K562 (cell line): ENCODE measurements around the gene FHIT. TPM values are rescaled to one million over a fixed set of nuclear protein-coding genes. Genes with fewer than 3 reads are reported as not detected.

Experiments
- ESRRB ChIP-seq: fragments of 250-450 bp; sonication (Bioruptor Pico); IDR thresholded peaks from 2 replicates; pipeline ENCODE4 v1.5.0; 2020; ENCODE audit warnings: mild to moderate bottlenecking, moderate library complexity, borderline replicate concordance
- KLF6 ChIP-seq: fragments of 250-450 bp; sonication (Bioruptor Pico); IDR thresholded peaks from 2 replicates; pipeline ENCODE4 v1.4.0; 2020; ENCODE audit warnings: mild to moderate bottlenecking, moderate library complexity, borderline replicate concordance
- MGA ChIP-seq: fragments of 450-650 bp; IDR thresholded peaks from 2 replicates; pipeline ENCODE4 v1.6.1; 2016; ENCODE audit warnings: mild to moderate bottlenecking, moderate library complexity
- PCBP1 ChIP-seq: fragments of 200-400 bp; formaldehyde crosslinking; IDR thresholded peaks from 2 replicates; pipeline ENCODE4 v1.6.1; 2018; ENCODE audit warnings: mild to moderate bottlenecking, low read depth, low read length; ENCODE audit not compliant: poor library complexity, severe bottlenecking
- TRIM25 ChIP-seq: fragments of 450-650 bp; IDR thresholded peaks from 2 replicates; pipeline ENCODE4 v1.7.0; 2016; ENCODE audit warnings: borderline replicate concordance
- ZNF696 ChIP-seq: fragments of 250-450 bp; sonication (Bioruptor Pico); conservative IDR thresholded peaks from 2 replicates; pipeline ENCODE4 v1.4.0; 2020; ENCODE audit warnings: mild to moderate bottlenecking, moderate library complexity
- ZNF740 ChIP-seq, 3 experiments: fragments of 200-800 bp in 1 of 3; sonication (Bioruptor generic) in 1 of 3; sonication (generic) in 1 of 3; formaldehyde crosslinking in 1 of 3; IDR thresholded peaks; 2 replicates each; pipeline versions ENCODE4 v1.6.1 to v1.8.0; 2016 to 2022; ENCODE audit warnings: mild to moderate bottlenecking in 2 of 3, missing compliant biosample characterization in 2 of 3, missing genetic modification characterization in 2 of 3, missing genetic modification reagents in 1 of 3
- polyA plus RNA-seq, 8 experiments: library from polyadenylated mRNA; depleted of rRNA in 4 of 8; stranded (reverse) in 5 of 8; unstranded in 3 of 8; fragments of >200 nt; fragmentation: Nextera tagmentation in 2 of 8; fragmentation: Illumina TruSeq in 1 of 8; extraction: Ambion mirVana in 2 of 8; extraction: Trizol in 1 of 8; gene quantifications; 2 replicates each; pipeline versions ENCODE4 v1.2.1 to v1.2.3, GENCODE V29; 2011 to 2014; ENCODE audit warnings: inconsistent platforms in 1 of 8, missing spikeins in 1 of 8
- total RNA-seq, 7 experiments: library from RNA; depleted of rRNA in 6 of 7; stranded (reverse); fragments of >200 nt in 6 of 7; fragmentation: Illumina TruSeq in 2 of 7; extraction: Trizol in 2 of 7; gene quantifications; 2 replicates each; pipeline versions ENCODE4 v1.2.1 to v1.2.3, GENCODE V29; 2011 to 2021; ENCODE audit warnings: low replicate concordance in 1 of 7

Gene FHIT
- total and polyA plus RNA-seq, 9 of the 15 experiments (the other 6 are each of a cell fraction or from before 2014, with no cell fraction given) = 1.7 to 9.1 (median 4.3) TPM

GRCh38 chr3:60652829-60653228 lies 598.4 kb downstream of the FHIT start (continued):
- TF ChIP-seq MGA (no peak), TRIM25 (no peak), ZNF696 (CRISPR knock-in tag) (no peak), ZNF740 (CRISPR knock-in tag; IDR thresholded peaks at IDR 0.05) (no peak), ZNF740 (tag; IDR thresholded peaks at IDR 0.05) (no peak), PCBP1 (no peak), KLF6 (no peak), ESRRB (CRISPR knock-in tag) (no peak)
- TF ChIP-seq, all 486 proteins: peak for 0
